ENCODE measurements around the gene MDH2.
"Not testable (repeated sequence)": the region's sequence is repeated elsewhere in the genome, so short reads cannot be mapped to it uniquely, and the experiment has no call there.

The MDH2 gene

DNA sequence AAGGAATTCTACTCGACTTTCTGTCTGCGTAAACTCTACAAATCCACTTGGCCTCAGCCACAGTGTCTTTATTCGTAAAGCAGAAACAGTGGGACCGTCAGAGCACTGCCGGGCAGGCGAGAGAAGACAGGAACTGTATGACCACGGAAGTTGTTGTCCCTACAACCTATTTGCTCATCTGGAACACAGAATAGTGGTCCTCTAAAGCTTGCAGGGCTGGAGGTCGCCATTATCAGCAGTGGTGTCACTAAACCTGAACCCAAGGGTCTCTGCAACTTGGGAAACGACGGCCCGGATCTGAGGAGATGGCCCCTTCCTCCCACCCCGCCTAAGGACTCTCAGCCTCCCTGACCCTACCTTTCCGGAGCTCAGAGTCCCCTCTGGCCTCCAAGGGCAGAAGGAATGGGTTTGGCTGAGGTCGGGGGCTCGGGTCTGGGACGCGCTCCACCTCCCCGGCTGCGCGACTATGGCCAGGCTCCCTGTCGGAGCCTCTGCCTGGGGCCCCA is 548 bp upstream of the MDH2 start:
- no peak for DNase-seq (ENCODE audit: low read depth)

DNA sequence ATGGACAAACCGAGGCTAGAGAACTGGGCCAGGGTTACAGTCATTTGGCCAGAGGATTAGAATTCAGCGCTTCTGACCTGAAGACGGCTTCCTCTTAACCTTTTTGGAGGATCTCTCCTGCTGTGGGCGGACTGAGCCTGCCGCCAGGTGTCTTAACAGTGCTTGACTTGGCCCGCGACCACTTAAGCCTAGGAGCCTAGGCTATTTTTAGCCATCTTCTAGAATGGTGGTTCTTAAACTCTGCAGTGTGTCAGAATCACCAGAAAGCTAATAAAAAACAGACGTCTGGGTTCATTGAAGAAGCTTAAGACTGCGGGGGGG is 722 bp downstream of the MDH2 start:
- no peak for DNase-seq (ENCODE audit: low read depth)

DNA sequence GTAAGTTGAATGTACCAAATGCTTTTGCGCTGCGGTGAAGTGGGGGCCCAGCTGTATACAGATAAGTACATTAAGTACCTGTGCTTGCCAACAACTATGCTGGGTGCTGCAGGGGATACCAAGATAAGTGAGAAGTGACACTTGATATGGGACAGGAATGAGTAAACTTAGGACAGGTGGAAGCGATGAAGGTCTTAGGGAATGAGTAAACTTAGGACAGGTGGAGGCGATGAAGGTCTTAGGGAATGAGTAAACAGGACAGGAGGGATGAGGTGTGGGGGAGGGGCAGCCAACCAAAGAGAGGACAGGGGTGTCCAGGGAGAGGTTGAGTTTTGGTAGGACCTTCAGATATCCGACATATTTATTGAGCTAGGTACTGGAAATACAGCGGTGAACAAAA is 1.4 kb downstream of the MDH2 start:
- DNase-seq (ENCODE audit: low read depth), result no peak

DNA sequence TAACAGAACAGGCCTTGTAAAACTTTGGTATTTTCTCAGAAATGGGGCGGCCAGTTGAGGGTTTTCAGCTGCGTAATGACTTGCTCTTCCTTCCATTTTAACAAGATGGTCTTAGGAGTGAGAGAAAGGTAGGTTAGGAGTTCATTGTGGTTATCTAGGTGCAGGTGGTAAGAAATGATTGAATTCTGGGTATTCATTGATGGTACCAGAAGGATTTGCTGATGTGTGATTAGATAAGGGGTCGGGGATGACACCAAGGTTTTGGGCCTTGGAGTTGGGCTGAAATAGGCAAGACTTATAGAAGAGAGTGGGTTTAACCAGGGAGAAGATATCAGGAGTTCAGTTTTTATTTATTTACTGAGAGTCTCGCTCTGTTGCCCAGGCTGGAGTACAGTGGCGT is 2.6 kb downstream of the MDH2 start:
- no peak for DNase-seq (ENCODE audit: low read depth)

DNA sequence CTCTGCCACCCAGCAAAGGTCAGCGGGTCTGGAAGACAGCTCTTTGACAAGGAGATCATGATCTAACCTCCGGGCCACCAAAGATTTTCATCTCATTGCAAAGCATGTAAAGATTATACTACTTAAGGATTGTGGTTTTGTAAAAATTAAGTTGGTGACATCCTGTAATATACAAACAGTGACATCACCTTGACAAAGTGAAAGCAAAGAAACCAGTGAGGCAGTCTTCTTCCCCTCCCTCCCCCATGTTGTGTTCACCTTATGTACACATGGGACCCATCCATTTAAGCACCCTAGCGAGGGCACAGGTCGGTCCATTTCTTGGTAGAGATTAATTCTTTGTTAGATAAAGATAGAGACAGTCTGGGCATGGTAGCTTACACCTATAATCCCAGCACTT is 3.9 kb downstream of the MDH2 start:
- no peak for DNase-seq (ENCODE audit: low read depth)

DNA sequence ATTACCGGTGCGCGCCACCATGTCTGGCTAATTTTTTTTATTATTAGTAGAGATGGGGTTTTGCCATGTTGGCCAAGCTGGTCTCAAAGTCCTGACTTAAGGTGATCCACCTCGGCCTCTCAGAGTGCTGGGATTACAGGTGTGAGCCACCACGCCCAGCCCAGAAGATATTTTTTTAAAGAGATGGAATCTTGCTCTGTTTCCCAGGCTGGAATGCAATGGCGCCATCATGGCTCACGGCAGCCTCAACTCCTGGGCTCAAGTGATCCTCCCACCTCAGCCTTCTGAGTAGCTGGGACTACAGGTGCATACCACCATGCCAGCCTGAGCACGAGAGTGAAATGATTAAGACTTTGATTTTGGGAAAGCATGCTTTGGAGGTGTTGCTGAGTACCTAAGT is 4.8 kb downstream of the MDH2 start:
- not testable (repeated sequence) for DNase-seq (ENCODE audit: low read depth)

DNA sequence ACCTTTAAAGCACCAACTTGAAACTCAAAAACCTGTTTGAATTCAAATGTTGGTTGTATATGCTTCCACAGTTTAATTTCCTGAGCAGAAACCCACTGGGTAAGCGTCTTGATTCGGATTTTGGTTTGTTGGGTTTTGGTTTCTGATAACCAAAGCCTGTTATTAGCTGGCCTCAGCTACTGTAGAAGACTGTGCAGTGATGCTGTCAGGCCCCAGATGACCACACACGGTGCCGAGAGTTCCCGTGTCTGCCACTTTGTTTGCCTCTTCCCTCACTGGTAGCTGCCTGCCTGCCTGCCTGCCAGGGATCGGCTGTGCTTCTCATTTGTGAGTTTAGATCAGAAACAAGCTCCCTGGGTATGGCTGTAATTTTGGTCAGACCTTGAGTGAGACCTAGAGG is 5.6 kb downstream of the MDH2 start:
- no peak for DNase-seq (ENCODE audit: low read depth)

DNA sequence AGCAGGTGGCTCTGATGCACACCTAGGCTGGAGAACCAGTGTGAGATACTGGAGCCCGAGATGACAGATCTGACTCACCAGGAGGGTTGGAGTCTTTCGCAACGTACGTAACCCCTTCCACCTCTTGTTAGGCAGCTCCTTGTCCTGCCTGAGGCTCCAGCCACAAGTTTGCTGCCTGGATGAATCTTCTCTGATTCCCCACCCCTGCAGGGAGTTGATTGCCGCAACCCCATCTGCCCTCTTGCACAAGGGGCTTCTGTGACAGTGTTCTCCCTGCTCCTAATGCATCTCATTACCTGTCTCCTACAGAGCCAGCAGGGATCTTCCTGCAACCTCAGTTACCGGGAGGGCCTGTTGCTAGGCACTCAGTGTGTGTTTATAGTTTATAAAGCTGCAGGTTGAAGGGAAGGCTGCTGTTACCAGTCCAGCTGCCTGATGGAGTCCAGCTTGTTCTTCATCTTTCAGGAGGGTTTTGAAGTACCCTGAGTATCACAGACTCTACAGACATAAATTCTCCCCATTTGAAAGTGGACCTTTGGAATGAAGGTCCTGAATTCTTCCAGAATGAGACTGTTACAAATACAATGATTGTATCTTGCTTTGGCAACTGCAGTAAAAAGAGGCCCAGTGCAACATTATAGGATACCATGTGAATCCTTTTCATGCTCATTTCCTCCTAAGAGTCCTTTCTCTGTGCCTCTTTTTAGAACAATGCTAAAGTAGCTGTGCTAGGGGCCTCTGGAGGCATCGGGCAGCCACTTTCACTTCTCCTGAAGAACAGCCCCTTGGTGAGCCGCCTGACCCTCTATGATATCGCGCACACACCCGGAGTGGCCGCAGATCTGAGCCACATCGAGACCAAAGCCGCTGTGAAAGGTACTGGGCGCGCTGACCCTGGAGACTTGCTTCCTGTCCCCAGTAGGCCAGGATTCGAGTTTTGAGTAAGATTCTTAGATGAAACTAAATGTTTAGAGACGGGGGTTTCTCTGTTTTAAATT is 6.5 kb downstream of the MDH2 start:
- DNase-seq (ENCODE audit: low read depth), result peak; percentile 76

DNA sequence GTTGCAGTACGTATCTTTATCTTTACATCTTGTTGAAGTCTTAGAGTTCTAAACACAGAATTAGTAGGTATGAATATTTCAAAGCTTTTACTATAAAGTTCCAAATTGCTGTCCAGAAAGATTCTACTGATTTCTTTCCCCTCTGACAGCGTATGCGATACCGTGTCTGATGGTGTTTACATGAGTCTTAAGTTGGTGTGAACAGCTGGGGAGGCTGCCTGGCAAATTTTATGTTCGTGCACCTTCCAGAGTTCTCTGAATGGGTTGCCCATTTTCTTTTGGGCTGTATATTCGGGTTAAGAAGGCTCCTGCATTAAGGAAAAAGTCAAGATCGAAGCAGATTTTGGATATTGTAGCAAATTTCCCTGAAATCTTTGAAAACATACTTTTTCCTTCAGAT is 8.3 kb downstream of the MDH2 start:
- DNase-seq (ENCODE audit: low read depth), result no peak

DNA sequence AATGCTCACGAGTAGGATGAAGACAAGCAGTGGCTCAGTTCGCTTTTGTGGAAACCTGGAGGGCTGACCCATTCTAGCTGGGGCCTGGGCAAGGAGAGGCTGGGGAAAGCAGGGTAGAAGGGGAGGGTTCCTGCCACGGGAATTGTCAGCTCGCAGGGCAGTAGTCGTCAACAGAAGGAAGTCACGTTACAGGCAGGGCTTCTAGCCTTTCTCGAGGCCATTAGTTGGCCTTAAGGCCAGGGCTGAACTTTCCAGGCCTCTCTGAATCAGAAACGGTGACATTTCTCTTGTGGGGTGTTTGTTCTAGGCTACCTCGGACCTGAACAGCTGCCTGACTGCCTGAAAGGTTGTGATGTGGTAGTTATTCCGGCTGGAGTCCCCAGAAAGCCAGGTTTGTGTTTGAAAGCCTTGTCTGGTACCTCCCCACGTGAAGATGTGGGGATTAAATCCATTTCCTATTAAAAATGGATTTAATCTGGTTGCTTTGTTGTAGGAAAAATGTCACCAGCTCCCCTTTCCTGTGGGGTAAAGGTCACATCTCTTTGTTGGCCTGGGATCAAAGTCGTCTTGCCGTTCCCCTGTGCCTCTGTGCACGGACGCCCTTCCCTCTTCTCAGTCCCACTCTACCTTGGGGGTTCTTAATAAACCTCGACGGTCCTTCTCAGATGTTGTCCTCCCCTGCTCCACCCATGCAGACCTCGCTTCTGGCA is 9.4 kb downstream of the MDH2 start:
- DNase-seq (ENCODE audit: low read depth), result no peak

DNA sequence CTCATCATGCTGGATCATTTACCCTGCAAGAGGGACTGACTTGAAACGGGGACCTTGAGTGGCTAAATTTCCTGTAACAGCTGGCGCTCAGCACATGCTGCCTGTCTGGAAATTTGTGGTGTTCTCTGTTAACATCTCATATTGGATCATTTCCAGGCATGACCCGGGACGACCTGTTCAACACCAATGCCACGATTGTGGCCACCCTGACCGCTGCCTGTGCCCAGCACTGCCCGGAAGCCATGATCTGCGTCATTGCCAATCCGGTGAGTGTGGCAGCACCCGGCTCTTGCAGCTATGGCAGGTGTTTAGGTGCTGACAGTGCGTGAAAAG is 9.9 kb downstream of the MDH2 start:
- DNase-seq (ENCODE audit: low read depth), result no peak

DNA sequence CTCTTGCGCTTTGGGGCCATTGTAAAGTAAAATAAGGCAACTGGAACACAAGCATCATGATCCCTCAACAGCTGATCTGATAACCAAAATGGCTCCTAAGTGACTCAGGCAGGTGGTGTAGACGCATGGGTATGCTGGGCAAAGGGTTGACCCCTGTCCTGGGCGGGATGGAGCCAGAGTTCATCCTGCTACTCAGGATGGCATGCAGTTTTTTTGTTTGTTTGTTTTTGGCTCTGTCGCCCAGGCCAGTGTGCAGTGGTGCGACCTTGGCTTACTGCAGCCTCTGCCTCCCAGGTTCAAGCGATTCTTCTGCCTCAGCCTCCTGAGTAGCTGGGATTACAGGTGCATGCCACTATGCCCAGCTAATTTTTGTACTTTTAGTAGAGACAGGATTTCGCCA is 10.8 kb downstream of the MDH2 start:
- DNase-seq (ENCODE audit: low read depth), result not testable (repeated sequence)

DNA sequence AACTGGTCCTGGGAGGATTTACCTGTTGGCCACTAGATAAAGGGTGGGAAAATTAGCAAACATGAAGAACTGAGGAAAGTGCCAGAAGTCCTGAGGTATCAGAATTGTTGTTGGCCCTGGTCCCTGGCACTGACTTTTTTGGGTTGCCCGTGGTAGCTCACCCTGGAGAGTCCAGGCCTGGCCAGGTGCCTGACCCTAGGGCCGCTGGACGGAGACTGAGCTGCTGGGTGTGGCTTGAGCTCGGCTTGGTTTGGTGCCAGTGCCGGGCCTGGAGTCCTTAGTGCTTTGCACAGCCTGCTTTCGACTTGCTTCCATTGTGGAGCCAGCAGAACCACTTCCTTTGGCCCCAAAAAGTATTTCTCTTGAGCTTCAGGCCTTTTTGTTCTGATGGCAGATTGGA is 12.9 kb downstream of the MDH2 start:
- no peak for DNase-seq (ENCODE audit: low read depth)

DNA sequence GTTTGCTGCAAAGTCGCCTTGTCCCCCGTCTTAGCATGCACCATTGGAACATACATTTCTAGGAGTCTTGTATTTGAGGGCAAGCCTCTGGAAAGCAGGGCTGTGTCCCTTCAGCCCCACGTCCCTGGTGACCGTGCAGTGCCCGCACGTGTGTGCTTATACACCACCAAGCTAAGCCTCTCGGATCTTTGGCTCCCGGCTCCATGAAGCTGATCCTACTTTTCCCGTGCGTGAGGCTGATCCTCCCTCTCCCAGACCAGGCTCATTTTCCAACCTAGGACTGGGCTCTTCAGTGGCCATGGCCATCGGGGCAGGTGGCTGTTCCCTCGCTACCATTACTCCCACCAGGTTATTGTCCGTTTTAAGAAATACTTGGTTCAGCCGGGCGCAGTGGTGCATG is 14.3 kb downstream of the MDH2 start:
- no peak for DNase-seq (ENCODE audit: low read depth)

DNA sequence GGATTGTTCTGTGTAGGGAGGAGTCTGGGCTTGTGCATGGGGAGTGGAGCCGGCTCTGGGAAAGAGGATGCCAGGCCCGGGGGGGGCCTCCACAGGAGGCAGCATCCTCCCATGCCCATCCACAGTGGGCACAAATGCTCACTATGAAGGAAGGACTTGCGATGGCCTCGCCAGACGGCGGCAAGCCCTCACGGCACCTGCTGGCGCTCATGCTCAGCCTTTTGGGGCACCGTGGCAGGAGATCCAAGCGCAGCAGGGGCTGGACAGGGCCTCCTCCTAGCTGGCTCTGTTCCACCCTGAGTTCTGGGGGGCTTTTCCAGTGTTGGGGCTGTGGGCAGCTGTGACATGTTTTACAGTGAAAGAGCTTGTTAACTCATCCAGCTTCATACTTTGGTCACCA is 15.2 kb downstream of the MDH2 start:
- DNase-seq (ENCODE audit: low read depth), result no peak

DNA sequence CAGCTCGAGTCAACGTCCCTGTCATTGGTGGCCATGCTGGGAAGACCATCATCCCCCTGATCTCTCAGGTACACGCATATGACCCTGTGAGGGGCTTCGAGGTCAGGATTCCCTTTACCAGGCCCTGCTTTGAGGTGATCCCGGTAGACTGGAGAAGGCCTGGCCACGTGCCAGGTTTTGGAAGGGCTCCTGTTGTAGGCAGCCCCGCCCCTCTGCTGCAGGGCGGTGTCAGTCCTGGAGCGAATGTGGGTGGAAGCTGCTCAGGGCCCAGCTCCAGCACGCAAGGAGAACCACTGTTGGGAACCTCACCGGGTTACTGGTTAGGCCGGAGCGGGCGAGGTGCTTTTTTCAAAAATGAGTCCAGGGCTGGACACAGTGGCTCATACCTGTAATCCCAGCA is 15.6 kb downstream of the MDH2 start:
- no peak for DNase-seq (ENCODE audit: low read depth)

DNA sequence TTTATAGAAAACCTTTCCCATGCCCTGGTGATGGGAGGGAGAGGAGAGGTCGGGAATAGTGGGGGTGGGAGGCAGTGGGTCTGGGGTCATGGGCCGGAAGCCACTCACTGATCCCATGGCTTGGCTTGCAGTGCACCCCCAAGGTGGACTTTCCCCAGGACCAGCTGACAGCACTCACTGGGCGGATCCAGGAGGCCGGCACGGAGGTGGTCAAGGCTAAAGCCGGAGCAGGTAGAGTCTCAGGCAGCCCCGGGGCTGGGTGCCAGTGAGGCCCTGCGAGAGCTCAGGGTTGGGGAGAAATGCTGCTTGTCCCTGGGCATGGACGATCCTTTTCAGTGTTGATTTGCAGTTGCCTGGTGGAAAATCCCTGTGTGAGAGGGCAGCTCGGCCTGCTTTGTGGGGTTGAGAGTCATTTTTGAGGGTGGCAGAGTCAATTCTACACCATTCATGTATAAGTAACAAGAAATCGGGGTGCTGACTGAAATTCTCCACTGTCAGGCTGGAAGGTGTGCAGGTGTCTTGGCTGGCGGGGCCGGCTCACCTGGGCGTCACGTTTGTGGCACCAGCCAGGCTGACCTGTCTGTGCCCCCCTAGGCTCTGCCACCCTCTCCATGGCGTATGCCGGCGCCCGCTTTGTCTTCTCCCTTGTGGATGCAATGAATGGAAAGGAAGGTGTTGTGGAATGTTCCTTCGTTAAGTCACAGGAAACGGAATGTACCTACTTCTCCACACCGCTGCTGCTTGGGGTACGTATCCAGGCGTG is 16.5 kb downstream of the MDH2 start:
- DNase-seq (ENCODE audit: low read depth), result no peak

DNA sequence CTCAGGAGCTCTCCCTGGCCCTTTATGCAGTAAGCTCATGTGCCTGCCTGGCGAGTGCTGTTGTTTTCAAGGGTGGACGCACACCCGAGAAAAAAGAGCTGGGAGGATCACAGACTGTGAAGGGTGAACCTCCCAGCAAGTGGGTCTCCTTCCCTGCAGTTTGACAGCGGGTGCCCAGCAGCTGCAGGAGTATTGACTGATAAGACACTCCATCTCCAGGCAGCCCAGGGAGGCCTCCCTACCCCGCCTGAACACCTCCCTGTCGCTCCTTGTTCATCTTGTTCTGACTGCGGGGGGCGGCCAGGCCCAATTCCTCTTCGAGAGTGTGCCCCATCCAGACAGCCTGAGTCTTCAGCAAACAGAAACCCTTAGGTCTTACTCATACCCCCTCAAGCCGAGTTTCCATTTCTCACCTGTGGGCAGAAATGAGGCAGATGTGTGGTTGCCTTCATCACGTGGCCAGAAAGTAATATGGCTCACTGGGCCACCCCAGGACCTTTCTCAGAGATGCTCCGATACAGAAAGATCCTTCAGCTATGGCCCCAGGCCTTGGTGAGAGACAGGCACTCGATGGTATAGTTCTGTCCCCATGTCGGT is 17.2 kb downstream of the MDH2 start:
- no peak for DNase-seq (ENCODE audit: low read depth)

DNA sequence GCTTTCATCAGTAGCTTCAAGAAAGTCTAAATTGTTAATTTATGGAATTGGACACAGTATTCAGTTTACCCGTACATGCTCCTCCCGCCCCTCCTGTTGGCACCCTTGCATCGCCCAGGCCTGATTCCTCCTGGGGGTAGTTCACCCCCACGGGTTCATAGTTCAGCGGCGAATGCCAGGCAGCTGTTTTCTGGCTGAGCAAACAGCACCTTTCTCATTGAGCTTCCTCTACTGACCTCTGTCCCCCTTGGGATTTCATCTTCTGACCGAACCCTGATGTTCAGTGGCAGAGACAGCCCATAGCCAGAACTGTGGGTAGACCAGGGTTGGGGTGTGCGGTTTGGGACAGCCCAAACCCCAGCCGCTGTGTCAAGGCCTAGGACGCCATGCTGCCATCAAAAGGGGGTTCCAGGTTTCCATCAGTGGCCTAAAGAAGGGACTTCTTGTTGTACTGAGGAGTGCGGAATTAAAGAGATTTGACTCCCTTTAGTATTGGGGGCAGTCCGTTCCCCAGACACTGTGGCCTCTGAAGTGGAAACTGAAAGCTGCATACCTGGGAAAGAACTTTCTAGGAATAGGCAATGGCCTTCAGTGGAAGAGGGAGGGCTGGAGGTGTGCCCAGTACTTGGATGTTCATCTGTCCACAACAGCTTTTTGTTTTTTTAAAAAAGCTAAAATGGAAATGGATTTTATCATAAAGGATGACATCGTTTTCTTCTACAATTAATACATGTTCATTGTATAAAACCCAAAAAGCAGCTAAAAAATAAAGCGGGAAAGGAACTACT is 19.0 kb downstream of the MDH2 start:
- DNase-seq (ENCODE audit: low read depth), result no peak

DNA sequence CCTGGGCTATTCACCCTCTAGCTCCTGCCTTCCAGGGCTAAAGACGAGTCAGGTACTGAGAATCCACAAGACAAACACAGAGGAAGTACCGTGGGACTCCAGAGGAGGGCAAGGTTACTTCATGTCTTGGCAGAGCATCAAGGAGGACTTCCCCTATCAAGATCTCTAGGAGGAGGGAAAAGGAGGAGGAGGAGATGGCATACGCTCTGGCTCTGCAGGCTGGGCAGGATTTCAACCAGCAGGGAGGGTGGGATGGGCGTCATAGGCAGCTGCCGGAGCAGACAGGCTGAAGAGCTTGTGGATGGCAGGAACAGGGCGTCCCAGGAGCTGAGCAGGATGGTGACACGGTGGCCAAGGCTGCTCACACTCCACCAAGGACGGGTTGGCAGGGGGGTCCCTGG is 21.3 kb downstream of the MDH2 start:
- peak; percentile 91 for DNase-seq (ENCODE audit: low read depth)
